Activated CD4-positive, CD25-positive, alpha-beta regulatory T cell treated with anti-CD3 and anti-CD28 coated beads, Interleukin-2, amount 50 U/mL, for 72 hours (primary cell): ENCODE data around the gene EML2.
"Not testable (repeated sequence)": the region's sequence is repeated elsewhere in the genome, so short reads cannot be mapped to it uniquely, and the experiment has no call there.

Experiments used
- DNase-seq: peaks from one replicate; pipeline ENCODE4 v3.0.0; 2021

EML2 gene

DNA sequence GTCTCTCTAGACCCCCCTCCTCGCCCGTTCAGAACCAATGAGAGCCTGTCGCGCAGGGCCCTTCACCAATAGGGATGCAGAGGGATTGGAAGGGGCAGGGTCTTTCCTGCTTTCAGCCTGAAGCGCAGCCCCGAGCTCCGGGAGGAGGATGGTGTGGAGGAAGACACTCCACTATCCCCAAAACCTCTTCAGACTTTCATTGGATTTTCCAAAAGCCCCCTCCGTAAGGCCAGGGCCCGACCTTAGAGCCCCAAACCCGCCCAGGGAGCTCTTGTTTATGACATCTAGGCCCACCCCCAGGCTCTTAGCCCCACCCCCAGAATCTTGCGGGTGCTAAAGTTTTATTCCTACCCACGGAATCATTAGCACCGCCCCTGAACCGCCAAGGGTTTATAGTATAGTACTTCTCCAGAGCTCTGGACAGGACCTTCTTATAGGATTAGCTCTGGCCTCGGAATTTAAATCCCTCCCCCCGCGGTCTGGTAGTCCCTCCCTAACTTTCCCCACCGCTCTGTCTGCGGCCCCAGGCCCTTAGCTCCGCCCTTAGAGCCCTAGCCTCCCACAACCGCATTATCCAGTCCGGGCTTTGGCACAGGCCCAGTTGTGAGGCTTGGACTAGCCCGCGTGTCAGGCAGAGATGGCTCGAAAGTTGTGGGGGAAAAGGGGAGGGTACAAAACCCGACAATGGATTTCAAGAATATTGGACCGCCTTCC, 6.6 kb upstream of the EML2 start:
- DNase-seq, result peak; percentile 75

GRCh38 chr19:45645068-45645630, 6.0 kb upstream of the EML2 start:
- no peak for DNase-seq

DNA sequence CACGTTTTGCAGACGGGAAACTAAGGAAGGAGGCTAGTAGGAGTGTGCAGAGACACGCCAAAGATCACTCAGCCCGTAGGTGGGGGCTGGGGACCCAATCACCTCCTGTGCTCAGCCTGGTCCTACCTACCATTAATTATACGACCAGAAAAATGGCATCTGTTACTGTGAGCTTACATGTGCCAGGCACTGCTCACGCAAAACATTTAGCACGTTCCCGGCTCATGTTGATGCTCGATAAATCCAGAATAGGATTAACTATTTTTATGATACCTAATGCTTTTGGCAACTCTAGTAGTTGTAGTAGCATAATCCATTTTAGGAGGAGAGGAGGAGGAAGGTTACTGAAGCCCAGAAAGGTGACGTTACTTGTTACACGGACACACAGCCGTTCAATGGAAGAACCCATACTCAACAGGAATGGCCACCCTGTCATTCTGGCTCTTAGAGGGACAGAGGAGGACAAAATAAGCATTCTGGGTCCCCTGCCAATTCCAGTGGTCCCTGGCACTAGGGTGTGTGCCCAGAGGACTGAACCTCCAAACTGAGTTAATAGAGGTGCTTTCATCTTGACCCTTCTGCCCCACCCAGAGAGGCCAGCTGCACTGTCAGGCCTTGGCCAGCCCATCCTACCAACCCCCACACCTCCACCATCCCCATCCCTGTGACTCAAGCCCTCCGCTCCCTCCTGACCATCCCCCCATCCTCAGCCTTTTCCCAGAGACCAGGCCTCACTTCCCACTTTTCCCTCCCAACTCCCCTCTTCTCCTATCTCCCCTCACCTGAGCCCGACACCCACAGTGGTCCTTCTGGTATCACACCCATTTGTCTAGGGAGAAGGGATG, 5.0 kb upstream of the EML2 start:
- no peak for DNase-seq

DNA sequence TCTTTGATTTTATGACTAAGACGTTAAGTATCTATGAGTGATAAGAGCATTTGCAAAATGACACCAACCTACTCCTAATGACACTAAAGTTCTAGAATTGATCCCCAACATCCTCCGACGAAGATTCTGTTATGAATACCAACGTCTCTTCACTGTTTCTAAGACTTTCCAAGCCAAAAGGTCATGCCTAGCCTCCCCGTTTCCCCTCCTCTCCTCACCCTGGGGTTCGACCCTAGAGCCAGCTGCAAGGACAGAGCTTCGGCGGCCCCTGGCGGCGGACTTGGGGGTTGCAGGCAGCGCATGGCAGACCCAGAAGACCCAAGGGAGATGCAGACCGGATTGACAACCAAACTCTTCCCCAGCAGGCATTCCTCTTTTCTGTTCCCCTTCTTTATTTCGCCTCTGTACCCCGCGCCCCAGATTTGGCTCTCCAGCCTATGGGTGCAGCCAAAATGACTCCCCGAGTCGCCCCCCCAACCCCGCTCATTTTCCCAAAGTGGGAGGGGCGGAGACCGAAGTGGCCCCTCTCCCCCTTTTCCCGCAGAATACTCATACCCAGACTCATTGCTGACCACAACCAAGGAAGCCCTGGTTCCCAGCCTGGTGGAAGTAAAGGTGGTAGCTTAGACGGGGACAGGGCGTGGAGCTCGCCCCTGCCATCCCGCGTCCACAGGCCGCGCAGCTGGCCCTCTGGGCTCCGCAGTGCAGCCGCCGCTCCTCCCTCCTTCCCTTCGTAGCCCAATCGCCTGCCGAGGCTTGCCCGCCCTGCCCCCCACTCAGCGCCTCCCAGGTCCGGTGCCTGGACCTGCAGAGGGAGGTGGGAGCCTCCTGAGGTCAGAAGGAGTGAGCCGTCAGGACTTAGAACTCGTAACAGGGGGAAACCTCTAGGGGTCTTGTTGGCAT, 4.1 kb upstream of the EML2 start:
- DNase-seq, result peak; percentile 97

GRCh38 chr19:45641274-45642105, 2.3 kb upstream of the EML2 start:
- peak; percentile 89 for DNase-seq

DNA sequence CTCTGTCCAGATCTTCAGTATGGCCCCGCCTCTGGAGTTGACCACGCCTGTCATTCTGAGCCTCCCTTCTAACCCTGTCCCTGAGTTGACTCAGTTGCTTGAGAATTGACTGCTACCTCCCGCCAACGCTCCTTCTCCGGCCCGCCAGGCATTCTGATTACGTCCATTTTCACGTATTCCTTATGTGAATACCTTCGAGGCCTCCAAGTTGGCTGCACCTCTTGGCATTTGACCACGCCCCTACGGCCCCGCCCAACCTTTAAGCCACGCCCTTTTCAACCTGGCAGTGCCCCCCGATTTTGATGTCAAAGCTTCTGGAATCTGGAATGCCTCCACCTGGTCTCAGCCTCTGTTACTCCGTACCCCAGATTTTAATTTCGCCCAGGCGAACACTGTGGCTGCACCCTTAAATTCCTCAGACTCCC, 1.7 kb upstream of the EML2 start:
- DNase-seq, result peak; percentile 63

DNA sequence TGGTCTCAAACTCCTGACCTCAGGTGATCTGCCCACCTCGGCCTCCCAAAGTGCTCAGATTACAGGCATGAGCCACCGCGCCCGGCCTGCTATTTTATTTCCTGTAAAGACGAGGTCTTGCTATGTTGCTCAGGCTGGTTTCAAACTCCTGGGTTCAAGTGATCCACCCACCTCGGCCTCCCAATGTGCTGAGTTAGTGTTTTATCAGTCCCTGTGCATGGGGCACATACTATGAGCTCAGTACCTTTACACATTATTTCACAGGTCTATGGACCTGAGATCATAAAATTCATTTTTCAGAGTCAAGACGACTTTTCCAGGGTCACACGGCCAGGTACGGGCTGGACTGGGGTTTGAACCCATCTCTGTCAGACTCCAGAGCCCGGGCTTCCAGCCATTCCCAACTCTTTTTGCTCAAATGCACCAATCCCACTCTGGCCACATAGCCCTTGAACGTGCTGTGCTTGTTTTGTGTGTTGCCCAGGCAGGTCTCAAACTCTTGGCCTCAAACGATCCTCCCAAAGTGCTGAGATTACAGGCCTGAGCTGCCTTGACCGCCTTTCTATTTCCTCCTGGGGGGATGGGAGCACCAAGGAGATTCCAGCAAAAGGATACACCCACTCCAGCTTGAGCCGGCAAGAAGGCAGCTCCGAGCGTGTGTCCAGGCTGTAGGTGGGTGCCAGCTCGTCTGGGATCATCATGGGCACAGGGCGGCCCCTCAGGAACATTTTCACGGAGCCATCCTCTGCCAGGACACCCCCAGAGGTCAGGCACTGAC, 1.1 kb downstream of the EML2 start:
- no peak for DNase-seq

- no peak for DNase-seq
These were observed 2.3 kb downstream of the EML2 start for GRCh38 chr19:45636902-45637301.

GRCh38 chr19:45636275-45636674, 2.9 kb downstream of the EML2 start:
- no peak for DNase-seq

DNA sequence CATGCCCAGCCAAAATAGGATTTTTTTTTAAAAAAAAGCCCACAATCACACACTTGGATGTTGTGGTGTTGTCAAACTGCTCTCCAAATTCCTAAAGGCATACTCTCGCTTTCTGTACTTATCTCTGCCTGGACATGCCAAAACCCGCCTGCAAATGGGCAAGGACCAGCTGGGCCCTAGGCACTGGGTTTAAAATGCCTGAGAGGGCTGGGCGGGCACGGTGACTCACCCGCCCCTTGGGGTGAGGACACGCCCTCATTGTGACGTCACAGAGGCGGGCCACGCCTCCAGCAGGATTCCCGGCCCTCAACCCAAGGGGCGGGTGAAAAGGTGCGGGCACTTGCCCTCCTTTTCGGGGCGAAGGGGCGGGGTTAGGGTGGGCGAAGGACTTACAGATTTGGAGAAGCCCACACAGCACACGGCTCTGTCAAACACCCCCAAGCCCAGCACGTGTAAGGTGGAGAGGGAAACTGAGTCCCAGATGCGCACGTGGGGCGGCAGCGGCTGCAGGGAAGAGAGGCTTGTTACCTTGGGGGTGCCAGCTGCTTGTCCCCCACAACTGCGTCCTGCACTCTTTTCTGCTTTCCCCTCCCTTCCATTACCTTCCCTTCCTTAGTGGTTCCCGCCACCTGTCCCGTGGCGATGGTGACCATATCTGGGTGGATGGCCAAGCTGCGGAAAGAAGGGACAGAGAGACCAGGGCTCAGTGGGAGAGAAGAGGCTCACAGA, 6.6 kb downstream of the EML2 start:
- peak; percentile 58 for DNase-seq

GRCh38 chr19:45630463-45630862, 8.7 kb downstream of the EML2 start:
- DNase-seq, result no peak

DNA sequence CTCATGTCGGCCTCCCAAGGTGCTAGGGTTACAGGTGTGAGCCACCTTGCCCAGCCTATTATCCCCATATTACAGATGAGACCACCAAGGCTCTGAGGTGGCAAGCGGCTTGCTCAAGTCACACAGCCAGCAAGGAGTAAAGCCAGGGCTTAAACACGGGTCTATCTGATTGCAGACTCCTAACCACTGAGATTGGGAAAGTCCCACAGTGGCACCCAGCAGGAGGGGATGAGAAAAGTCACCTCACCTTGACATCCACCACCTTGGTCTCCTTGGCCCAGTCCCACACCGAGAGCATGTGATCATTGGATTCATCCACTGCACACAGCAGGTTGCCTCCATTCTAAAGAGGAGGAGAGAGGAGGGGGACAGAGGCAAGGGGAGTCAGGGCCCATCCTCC, 9.5 kb downstream of the EML2 start:
- no peak for DNase-seq

- not testable (repeated sequence) for DNase-seq
These were observed 11.0 kb downstream of the EML2 start for GRCh38 chr19:45628219-45628618.

DNA sequence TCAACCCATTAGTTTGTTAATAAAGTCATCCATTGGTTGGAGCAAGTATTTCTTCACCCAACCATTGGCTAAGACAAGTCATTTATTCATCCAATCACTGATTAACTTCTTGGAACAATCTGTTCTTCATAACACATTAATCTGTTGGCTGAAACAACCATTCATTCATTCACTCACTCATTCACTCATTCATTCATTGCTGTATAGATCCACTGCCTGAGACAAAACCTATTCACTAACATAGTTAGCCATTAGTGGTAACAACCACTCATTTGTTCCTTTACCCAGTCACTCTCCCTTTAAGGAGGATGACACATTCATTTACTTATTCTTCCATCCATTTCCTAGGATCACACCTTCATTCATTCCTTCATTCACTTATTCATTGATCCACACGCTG, 15.2 kb downstream of the EML2 start:
- DNase-seq, result no peak

DNA sequence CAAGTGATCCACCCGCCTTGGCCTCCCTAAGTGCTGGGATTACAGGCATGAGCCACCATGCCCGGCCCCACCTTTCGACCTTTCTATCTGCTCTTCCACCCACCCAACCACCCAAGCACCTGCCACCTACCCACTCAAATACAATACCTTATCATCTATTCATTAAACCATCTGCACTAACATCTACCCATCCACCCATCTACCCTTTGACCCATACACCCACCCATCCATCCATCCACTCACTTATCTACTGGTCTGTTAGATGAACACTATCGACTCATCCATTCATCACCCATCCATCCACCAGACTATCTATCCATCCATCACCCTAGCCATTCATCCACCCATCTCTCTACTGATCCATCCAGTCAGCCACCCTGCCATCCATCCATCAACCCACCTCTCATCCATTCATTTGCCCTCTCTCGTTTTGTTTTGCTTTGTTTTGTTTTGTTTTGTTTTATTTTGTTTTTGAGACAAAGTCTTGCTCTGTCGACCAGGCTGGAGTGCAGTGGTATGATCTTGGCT, 17.2 kb downstream of the EML2 start:
- DNase-seq, result no peak

- DNase-seq, result no peak
These were observed 17.8 kb downstream of the EML2 start for GRCh38 chr19:45621389-45621788.

GRCh38 chr19:45616704-45617017, 22.5 kb downstream of the EML2 start:
- DNase-seq, result no peak

- DNase-seq, result peak; percentile 80
These were observed 23.1 kb downstream of the EML2 start for GRCh38 chr19:45615795-45616703.

DNA sequence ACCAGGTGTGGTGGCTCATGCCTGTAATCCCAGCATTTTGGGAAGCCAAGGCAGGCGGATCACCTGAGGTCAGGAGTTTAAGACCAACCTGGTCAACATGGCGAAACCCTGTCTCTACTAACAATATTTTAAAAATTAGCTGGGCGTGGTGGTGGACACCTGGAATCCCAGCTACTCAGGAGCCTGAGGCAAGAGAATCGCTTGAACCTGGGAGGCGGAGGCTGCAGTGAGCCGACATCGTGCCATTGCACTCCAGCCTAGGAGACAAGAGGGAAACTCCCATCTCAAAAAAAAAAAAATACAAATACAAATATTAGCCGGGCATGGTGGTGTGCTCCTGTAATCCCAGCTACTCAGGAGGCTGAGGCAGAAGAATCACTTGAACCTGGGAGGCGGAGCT, 24.1 kb downstream of the EML2 start:
- DNase-seq, result not testable (repeated sequence)
